CD4-positive, alpha-beta T cell treated with Interferon gamma for 1 hour (primary cell): ENCODE measurements around the gene IKZF2.

Source experiments
- DNase-seq: peaks from one replicate; pipeline ENCODE4 v3.0.0-alpha.2; 2020

The IKZF2 gene

DNA sequence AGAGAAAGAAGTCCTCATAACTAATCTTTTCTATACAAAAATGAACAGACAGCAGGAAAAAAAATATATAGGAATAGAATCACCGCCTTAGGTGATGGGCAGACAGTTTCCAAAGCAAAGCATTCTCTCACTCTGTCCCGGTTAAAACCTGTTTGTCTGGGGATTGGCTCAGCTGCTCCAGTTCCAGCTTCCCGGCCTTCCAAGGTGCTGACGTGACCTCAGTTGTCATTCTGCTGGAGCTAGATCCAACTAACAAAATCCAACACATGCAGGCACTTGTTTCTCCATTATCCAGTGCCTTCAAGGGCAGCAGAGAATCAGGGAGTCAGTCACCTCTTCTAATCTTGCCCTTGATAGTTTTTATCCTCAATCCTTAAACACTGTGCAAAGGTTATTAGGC, 52.8 kb downstream of the IKZF2 start:
- no peak for DNase-seq

GRCh38 chr2:213091765-213092164, 59.6 kb downstream of the IKZF2 start:
- no peak for DNase-seq

DNA sequence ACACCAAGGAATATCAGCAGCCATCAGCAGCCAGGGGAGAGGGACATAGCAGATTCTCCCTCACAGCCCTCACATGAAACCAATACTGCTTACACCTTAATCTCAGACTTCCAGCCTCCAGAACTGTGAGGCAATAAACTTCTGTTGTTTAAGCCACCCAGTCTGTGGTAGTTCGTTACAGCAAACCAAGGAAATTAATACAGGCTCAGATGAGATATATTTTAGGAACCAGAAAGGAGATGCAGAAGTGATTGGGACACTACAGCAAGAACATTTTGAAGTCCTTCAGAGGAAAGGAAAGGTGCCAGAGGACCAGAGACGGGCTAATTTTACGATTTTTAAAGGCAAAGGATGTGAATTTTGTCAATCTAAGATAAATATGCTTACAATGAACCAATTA, 60.6 kb downstream of the IKZF2 start:
- DNase-seq: no peak

GRCh38 chr2:213089438-213089837, 62.0 kb downstream of the IKZF2 start:
- no peak for DNase-seq

DNA sequence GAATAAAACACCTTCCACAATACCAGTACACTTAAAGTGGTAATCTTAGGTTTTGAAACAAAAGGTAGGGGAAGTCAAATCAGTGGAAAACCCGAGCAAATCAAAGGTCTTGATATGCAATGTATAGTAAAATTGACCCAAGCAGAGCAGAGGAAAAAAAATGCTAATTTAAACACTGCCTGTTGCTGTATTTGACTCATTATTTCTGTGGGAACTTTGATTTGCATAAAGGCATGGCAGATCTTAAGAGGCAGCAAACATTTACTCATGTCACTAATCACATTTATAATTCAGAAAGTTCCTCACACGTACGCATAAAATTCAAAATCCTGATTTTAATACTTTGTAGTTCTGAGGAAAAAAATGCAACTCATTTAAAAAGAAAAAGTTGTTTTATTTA, 64.4 kb downstream of the IKZF2 start:
- no peak for DNase-seq

GRCh38 chr2:213086571-213086970, 64.8 kb downstream of the IKZF2 start:
- DNase-seq: no peak

DNA sequence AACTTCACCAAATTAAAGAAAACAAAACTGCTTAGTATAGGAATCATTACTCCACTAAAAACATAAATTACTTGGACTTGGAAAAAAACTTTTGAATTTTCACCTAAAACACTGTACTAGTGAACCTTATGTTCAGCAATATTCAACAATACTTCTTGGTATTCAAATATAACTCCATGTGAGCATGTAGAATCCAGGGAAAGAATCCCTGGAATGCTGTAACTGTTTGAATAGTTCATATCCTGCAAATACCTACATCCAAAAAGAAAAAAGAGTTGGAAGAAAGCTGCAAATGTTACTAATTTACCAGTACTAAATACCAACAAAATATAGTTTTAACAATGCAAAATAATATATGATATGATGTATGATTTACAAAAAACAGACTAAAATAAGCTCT, 65.4 kb downstream of the IKZF2 start:
- no peak for DNase-seq

DNA sequence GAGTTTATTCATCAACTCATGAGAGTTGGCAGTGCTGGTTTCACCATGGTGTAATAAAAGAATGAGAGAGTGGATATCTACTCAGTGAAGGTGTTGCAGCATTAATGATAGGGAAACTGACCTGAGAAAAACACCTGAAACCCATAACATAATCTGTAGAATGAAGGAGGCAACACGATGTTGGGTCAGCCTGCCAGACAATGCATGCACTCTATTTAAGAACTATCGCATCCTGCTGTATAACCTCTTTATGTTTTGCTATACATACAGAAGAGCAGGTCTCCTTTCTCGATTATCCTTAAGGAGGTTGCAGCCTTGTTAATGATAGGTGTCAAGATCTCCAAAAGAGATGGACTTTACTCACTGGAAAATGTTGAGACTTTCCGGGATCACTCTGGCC, 65.9 kb downstream of the IKZF2 start:
- DNase-seq: no peak

DNA sequence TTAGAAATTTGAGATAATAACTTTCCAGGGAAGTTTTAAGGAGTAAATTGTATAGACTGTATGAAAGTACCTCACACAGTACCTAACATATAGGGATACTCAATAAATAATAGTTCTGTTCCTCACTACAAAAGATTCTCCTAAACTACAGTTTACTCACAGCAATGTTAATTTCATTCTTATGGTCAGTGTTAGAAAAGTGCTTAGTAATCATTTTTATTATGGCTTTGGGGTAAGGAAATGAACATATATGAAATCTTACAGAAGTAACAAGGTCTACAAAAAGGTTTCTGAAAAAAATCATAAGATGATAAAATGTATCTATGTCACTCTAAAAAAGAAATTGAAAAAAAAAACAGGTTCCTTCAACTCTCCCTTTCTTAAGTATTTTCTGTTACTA, 67.2 kb downstream of the IKZF2 start:
- no peak for DNase-seq

GRCh38 chr2:213080969-213081617, 70.3 kb downstream of the IKZF2 start:
- DNase-seq: no peak

DNA sequence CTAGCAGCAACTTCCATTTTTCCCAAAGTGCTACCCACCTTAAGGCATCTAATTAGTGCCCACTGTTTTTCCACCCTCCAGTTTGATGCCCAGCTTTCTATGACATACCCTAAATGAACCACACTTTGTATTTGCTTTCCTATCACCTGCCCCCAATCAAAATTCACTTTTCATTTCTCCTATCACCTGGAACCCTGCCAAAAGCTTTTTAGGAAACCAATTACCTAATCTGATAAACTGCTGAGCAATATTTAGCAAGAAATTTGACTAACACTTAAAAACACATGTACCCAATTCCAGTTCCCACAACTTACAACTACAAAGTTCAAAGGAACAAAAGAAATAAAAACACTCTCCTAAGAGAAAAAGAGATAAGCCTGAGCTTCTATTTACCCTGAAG, 71.7 kb downstream of the IKZF2 start:
- no peak for DNase-seq

DNA sequence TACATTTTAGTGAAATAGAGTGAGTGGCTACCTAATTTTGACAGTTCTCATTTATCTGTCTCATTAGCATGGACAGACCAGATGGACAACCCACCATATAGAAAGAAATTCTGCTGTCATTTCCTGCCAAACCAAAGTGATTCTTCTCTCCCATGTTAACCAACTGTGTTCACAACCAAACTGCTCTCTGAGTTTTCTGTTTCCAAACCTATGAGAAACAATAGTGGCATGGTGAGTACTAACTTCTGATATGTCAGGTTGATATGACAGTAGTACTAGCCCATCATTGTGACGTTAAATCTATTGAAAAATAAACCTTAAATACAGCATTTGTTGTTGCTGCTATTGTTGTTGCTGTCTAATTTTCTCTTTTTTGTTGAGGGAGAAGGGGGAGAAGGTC, 72.7 kb downstream of the IKZF2 start:
- DNase-seq: no peak

- no peak for DNase-seq
These were observed 81.9 kb downstream of the IKZF2 start for GRCh38 chr2:213069531-213069930.

GRCh38 chr2:213068676-213069359, 82.6 kb downstream of the IKZF2 start:
- DNase-seq: no peak

- DNase-seq: no peak
These were observed 83.5 kb downstream of the IKZF2 start for GRCh38 chr2:213067888-213068287.

- no peak for DNase-seq
These were observed 85.0 kb downstream of the IKZF2 start for GRCh38 chr2:213066443-213066743.

GRCh38 chr2:213065583-213066442, 85.6 kb downstream of the IKZF2 start:
- peak; percentile 1 for DNase-seq

GRCh38 chr2:213064099-213064498, 87.3 kb downstream of the IKZF2 start:
- DNase-seq: no peak

DNA sequence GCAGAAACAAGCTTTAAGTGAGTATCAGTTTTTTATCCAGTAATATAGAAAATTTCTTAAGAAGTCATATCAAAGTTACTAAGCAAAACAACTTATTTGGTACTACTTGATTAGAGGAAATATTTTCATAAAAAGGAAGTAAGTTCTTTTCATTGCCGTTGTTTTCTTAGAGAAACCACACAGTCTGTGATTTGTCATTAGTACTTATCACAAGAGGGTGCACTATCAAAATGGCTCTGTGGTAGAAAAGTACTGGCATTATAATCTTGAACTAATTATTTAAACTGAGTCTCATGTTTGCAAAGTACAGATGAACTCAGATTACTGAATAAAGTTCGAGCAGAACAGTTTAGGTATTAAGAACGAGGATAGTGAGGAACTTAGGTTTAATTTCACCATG, 93.4 kb downstream of the IKZF2 start:
- DNase-seq: no peak

- DNase-seq: no peak
These were observed 105.0 kb downstream of the IKZF2 start for GRCh38 chr2:213046431-213046830.

- DNase-seq: no peak
These were observed 107.8 kb downstream of the IKZF2 start for GRCh38 chr2:213043566-213043965.

DNA sequence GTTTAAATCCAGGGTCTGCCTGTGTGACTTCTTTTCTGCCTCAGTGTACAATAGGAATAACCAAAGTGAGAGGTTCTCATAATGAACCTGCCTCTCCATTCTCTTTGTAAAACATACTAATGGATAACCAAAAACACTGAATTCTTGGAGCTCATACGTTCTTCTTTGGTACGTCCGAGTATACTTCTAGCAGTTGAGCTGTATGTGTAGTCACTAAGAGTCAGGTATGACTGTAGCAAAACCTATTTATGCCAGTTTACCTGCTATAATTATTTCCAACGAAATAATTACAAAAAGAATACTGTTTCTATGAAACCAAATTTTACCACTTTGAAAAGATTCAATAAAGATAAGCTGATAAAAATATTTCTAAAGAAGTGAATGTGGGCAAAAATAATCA, 109.2 kb downstream of the IKZF2 start:
- no peak for DNase-seq

GRCh38 chr2:213036836-213037235, 114.6 kb downstream of the IKZF2 start:
- DNase-seq: no peak

- DNase-seq: no peak
These were observed 116.8 kb downstream of the IKZF2 start for GRCh38 chr2:213034585-213034984.
